HG02943 (cell line): Measurements from ENCODE around the gene MICAL3.

Experiments
- ATAC-seq: cut with Tn5 transposase; IDR thresholded peaks from one replicate; pipeline ENCODE4 v1.9.1; 2021; ENCODE audit warnings: mild to moderate bottlenecking, low read depth, moderate library complexity; ENCODE audit not compliant: unreplicated experiment

Gene MICAL3

GRCh38 chr22:17744430-17744829 lies 279.9 kb downstream of the MICAL3 start:
- no peak for ATAC-seq

GRCh38 chr22:17743661-17744411 lies 280.5 kb downstream of the MICAL3 start:
- ATAC-seq, result no peak

GRCh38 chr22:17742527-17742902 lies 281.8 kb downstream of the MICAL3 start:
- no peak for ATAC-seq

- ATAC-seq, result no peak
These were observed 282.4 kb downstream of the MICAL3 start for GRCh38 chr22:17741866-17742526.

- no peak for ATAC-seq
These were observed 285.0 kb downstream of the MICAL3 start for GRCh38 chr22:17739196-17739975.

- ATAC-seq, result no peak
These were observed 285.8 kb downstream of the MICAL3 start for GRCh38 chr22:17738386-17739128.
